ENCODE data around the gene B4GALNT4. TPM values are rescaled to one million over a fixed set of nuclear protein-coding genes. Genes with fewer than 3 reads are reported as not detected.

Gene B4GALNT4
- total RNA-seq, result 71.6 TPM

GRCh38 chr11:369336-370018 lies at the start of gene B4GALNT4:
B4GALNT4 (plus strand) TSS chr11:369499; CDS start chr11:369804, 305 bp downstream.

GRCh38 chr11:394034-394857 lies 24.9 kb downstream of the B4GALNT4 start, which contains the start of gene PKP3:
PKP3 (plus strand) TSS chr11:394209; CDS start chr11:394293, 84 bp downstream.

Other genes with a start within 250 kb of the B4GALNT4 start
- gene SCGB1C1, start 176.4 kb upstream of the B4GALNT4 start, total RNA-seq, result not detected
- gene BET1L, start 162.1 kb upstream of the B4GALNT4 start, total RNA-seq, result 33.9 TPM
- gene RIC8A, start 161.8 kb upstream of the B4GALNT4 start, total RNA-seq, result 81.7 TPM
- gene SIRT3, start 133.2 kb upstream of the B4GALNT4 start, total RNA-seq, result 26.3 TPM
- gene PSMD13, start 132.5 kb upstream of the B4GALNT4 start, total RNA-seq, result 77.6 TPM
- gene NLRP6, start 91.1 kb upstream of the B4GALNT4 start, total RNA-seq, result 0.22 TPM
- gene PGGHG, start 80.4 kb upstream of the B4GALNT4 start, total RNA-seq, result 22.1 TPM
- not detected for gene IFITM5, start 70.0 kb upstream of the B4GALNT4 start, total RNA-seq
- 11.1 TPM for gene IFITM2, start 61.7 kb upstream of the B4GALNT4 start, total RNA-seq
- gene IFITM1, start 55.5 kb upstream of the B4GALNT4 start, total RNA-seq, result 20.2 TPM
- 43.5 TPM for gene IFITM3, start 48.6 kb upstream of the B4GALNT4 start, total RNA-seq
- 5.5 TPM for gene PKP3, start 24.7 kb downstream of the B4GALNT4 start, total RNA-seq
- gene SIGIRR, start 45.5 kb downstream of the B4GALNT4 start, total RNA-seq, result 13.3 TPM
- gene ANO9, start 72.5 kb downstream of the B4GALNT4 start, total RNA-seq, result 1.4 TPM
- gene PTDSS2, start 80.8 kb downstream of the B4GALNT4 start, total RNA-seq, result 36.4 TPM
- gene RNH1, start 137.7 kb downstream of the B4GALNT4 start, total RNA-seq, result 116 TPM
- 26.4 TPM for gene HRAS, start 166.1 kb downstream of the B4GALNT4 start, total RNA-seq
- gene LRRC56, start 168.0 kb downstream of the B4GALNT4 start, total RNA-seq, result 1.2 TPM
- gene LMNTD2, start 191.2 kb downstream of the B4GALNT4 start, total RNA-seq, result 0.33 TPM
- gene RASSF7, start 191.5 kb downstream of the B4GALNT4 start, total RNA-seq, result 10.8 TPM
- gene PHRF1, start 207.0 kb downstream of the B4GALNT4 start, total RNA-seq, result 34.7 TPM
- 12.1 TPM for gene IRF7, start 246.5 kb downstream of the B4GALNT4 start, total RNA-seq

All from camera-type eye (tissue), 1 donor.